DOHH2 (cell line): ENCODE results near the gene BBS9.

Experiments
- H3F3A ChIP-seq: fragments of 200-600 bp; sonication (generic), shearing (Covaris generic); 2 replicates; pipeline ENCODE4 v1.6.0; 2016; ENCODE audit warnings: antibody characterized with exemption, mild to moderate bottlenecking; ENCODE audit not compliant: control insufficient read depth, insufficient read depth
- H3K27ac ChIP-seq: fragments of 200-600 bp; sonication (generic); 2 replicates; pipeline ENCODE4 v1.5.1; 2014; ENCODE audit warnings: low read depth, mild to moderate bottlenecking, low read length, moderate library complexity
- H3K27me3 ChIP-seq: fragments of 200-600 bp; sonication (generic); 2 replicates; pipeline ENCODE4 v1.6.1; 2014; ENCODE audit warnings: mild to moderate bottlenecking, low read length, mixed read lengths; ENCODE audit not compliant: control insufficient read depth
- H3K36me3 ChIP-seq: fragments of 200-600 bp; sonication (generic); 2 replicates; pipeline ENCODE4 v1.6.1; 2014; ENCODE audit warnings: mild to moderate bottlenecking, low read length, moderate library complexity, mixed read lengths; ENCODE audit not compliant: control insufficient read depth
- H3K4me1 ChIP-seq: fragments of 200-600 bp; sonication (generic); 2 replicates; pipeline ENCODE4 v1.6.1; 2014; ENCODE audit warnings: mild to moderate bottlenecking, low read length, mixed read lengths; ENCODE audit not compliant: control insufficient read depth
- H3K4me2 ChIP-seq: fragments of 200-600 bp; sonication (generic); 2 replicates; pipeline ENCODE4 v1.6.0; 2014; ENCODE audit warnings: mild to moderate bottlenecking, low read length, moderate library complexity
- H3K4me3 ChIP-seq: fragments of 200-600 bp; sonication (generic); 2 replicates; pipeline ENCODE4 v1.5.1; 2014; ENCODE audit warnings: mild to moderate bottlenecking, low read length, mixed read lengths
- H3K79me2 ChIP-seq: fragments of 200-600 bp; sonication (generic); 2 replicates; pipeline ENCODE4 v1.6.1; 2014; ENCODE audit warnings: mild to moderate bottlenecking, low read length, mixed read lengths; ENCODE audit not compliant: control insufficient read depth
- H3K9me2 ChIP-seq: fragments of 200-600 bp; sonication (generic); replicated peaks from 2 replicates; pipeline ENCODE4 v1.6.1; 2014; ENCODE audit warnings: mild to moderate bottlenecking, low read length, mixed read lengths; ENCODE audit not compliant: control insufficient read depth
- H3K9me3 ChIP-seq: fragments of 200-600 bp; sonication (generic); 2 replicates; pipeline ENCODE4 v1.6.1; 2014; ENCODE audit warnings: antibody characterized with exemption, low read length, mixed read lengths; ENCODE audit not compliant: control insufficient read depth, insufficient read depth
- H4K20me1 ChIP-seq: fragments of 200-600 bp; sonication (generic); 2 replicates; pipeline ENCODE4 v1.6.0; 2014; ENCODE audit warnings: low read depth, mild to moderate bottlenecking, antibody characterized with exemption, low read length, moderate library complexity; ENCODE audit not compliant: control insufficient read depth, insufficient read depth
- CTCF ChIP-seq: fragments of 200-600 bp; sonication (generic); IDR thresholded peaks from one replicate; pipeline ENCODE4 v1.5.1; 2014; ENCODE audit warnings: antibody characterized with exemption, mild to moderate bottlenecking, low read depth, low read length; ENCODE audit not compliant: poor library complexity, severe bottlenecking
- EZH2phosphoT487 ChIP-seq: fragments of 200-600 bp; sonication (generic); IDR thresholded peaks from 2 replicates; pipeline ENCODE4 v1.6.1; 2017; ENCODE audit warnings: borderline replicate concordance, mild to moderate bottlenecking, antibody characterized with exemption, low read length, moderate library complexity, mixed read lengths

Gene BBS9

GRCh38 chr7:33422141-33422540, 292.8 kb downstream of the BBS9 start:
- Histone ChIP-seq H4K20me1 (no peaks in the 10 kb centered on the region), H3K4me3 (no peak overlapping the region), H3K27me3 (no peaks in the 10 kb centered on the region), H3K36me3 (no peaks in the 10 kb centered on the region), H3K4me2 (no peak overlapping the region), H3F3A (no peaks in the 10 kb centered on the region), H3K27ac (no peak overlapping the region), H3K9me2 (no peaks in the 10 kb centered on the region), H3K9me3 (no peaks in the 10 kb centered on the region), H3K4me1 (peaks cover 23% of the 10 kb centered on the region), H3K79me2 (no peaks in the 10 kb centered on the region)
- no peak for TF ChIP-seq EZH2phosphoT487
- no peak for TF ChIP-seq CTCF

- TF ChIP-seq CTCF = no peak
- no peak for TF ChIP-seq EZH2phosphoT487
- no peaks in the 10 kb centered on the region for H3K36me3 ChIP-seq
- H3K4me3 ChIP-seq = no peak overlapping the region
- no peaks in the 10 kb centered on the region for H3K27me3 ChIP-seq
- peaks cover 30% of the 10 kb centered on the region for H3K4me1 ChIP-seq
- H3K27ac ChIP-seq = no peak overlapping the region
- H3K9me3 ChIP-seq = no peaks in the 10 kb centered on the region
- no peaks in the 10 kb centered on the region for H3F3A ChIP-seq
- H3K4me2 ChIP-seq = no peak overlapping the region
- no peaks in the 10 kb centered on the region for H4K20me1 ChIP-seq
- H3K79me2 ChIP-seq = no peaks in the 10 kb centered on the region
- H3K9me2 ChIP-seq = no peaks in the 10 kb centered on the region
These were observed 293.7 kb downstream of the BBS9 start for GRCh38 chr7:33422825-33423645.

GRCh38 chr7:33423646-33424020, 294.3 kb downstream of the BBS9 start:
- Histone ChIP-seq H3K36me3 (no peaks in the 10 kb centered on the region), H3K79me2 (no peaks in the 10 kb centered on the region), H4K20me1 (no peaks in the 10 kb centered on the region), H3K4me3 (no peak overlapping the region), H3F3A (no peaks in the 10 kb centered on the region), H3K4me1 (peaks cover 30% of the 10 kb centered on the region), H3K9me2 (no peaks in the 10 kb centered on the region), H3K27me3 (no peaks in the 10 kb centered on the region), H3K4me2 (peak overlapping the region; percentile 7), H3K9me3 (no peaks in the 10 kb centered on the region), H3K27ac (no peak overlapping the region)
- TF ChIP-seq CTCF (peak; percentile 87), EZH2phosphoT487 (no peak)
